ENCODE measurements around the gene PHOX2A.
"Not testable (repeated sequence)": the region's sequence is repeated elsewhere in the genome, so short reads cannot be mapped to it uniquely, and the experiment has no call there.

The PHOX2A gene

GRCh38 chr11:72221386-72222075 is 22.4 kb downstream of the PHOX2A start:
- DNase-seq: no peak

- no peak for DNase-seq
Observed at GRCh38 chr11:72220696-72221363, 23.1 kb downstream of the PHOX2A start.

- no peak for DNase-seq
Observed at GRCh38 chr11:72218251-72218745, 25.7 kb downstream of the PHOX2A start.

- DNase-seq: no peak
Observed at GRCh38 chr11:72217841-72218240, 26.1 kb downstream of the PHOX2A start.

- DNase-seq: no peak
Observed at GRCh38 chr11:72216638-72217037, 27.3 kb downstream of the PHOX2A start, which contains the start of gene FOLR2. Gene FOLR2 (plus strand): TSS chr11:72216794. CDS start chr11:72218585, 1,791 bp downstream.

GRCh38 chr11:72209101-72209500 is 34.9 kb downstream of the PHOX2A start:
- DNase-seq: no peak

GRCh38 chr11:72208281-72208680 is 35.7 kb downstream of the PHOX2A start:
- no peak for DNase-seq

- not testable (repeated sequence) for DNase-seq
Observed at GRCh38 chr11:72206794-72207193, 37.2 kb downstream of the PHOX2A start.

GRCh38 chr11:72204886-72205285 is 39.1 kb downstream of the PHOX2A start:
- DNase-seq: no peak

- no peak for DNase-seq
Observed at GRCh38 chr11:72203163-72203562, 40.8 kb downstream of the PHOX2A start.

- DNase-seq: no peak
Observed at GRCh38 chr11:72202571-72202970, 41.4 kb downstream of the PHOX2A start.

GRCh38 chr11:72201445-72201844 is 42.5 kb downstream of the PHOX2A start:
- DNase-seq: not testable (repeated sequence)

- DNase-seq: no peak
Observed at GRCh38 chr11:72195518-72196270, 48.3 kb downstream of the PHOX2A start.

GRCh38 chr11:72191961-72192381 is 52.0 kb downstream of the PHOX2A start, which contains the start of gene FOLR1:
Gene FOLR1 (plus strand): TSS chr11:72192140. CDS start chr11:72192174, 34 bp downstream.
- no peak for DNase-seq

GRCh38 chr11:72190631-72191071 is 53.3 kb downstream of the PHOX2A start:
- no peak for DNase-seq

GRCh38 chr11:72189455-72190250 is 54.3 kb downstream of the PHOX2A start:
- DNase-seq: peak; percentile 34

Data from NCI-H774 (cell line).